HPDE6-E6E7 (cell line): ENCODE results near the gene POLL.

Experiments
- DNase-seq: peaks from one replicate; pipeline ENCODE4 v3.0.0; 2011; ENCODE audit warnings: missing footprints; ENCODE audit errors: extremely low spot score

The POLL gene

GRCh38 chr10:101573885-101574753 lies 13.9 kb downstream of the POLL start:
- no peak for DNase-seq

GRCh38 chr10:101572785-101573184 lies 15.3 kb downstream of the POLL start:
- no peak for DNase-seq

GRCh38 chr10:101572126-101572525 lies 15.9 kb downstream of the POLL start:
- no peak for DNase-seq

- no peak for DNase-seq
Measured at GRCh38 chr10:101571271-101571925, 16.7 kb downstream of the POLL start.

- no peak for DNase-seq
Measured at GRCh38 chr10:101570428-101571270, 17.4 kb downstream of the POLL start.

GRCh38 chr10:101569622-101570427 lies 18.2 kb downstream of the POLL start:
- peak; percentile 67 for DNase-seq

- no peak for DNase-seq
Measured at GRCh38 chr10:101569323-101569621, 18.8 kb downstream of the POLL start.

- DNase-seq, result no peak
Measured at GRCh38 chr10:101568054-101568745, 19.9 kb downstream of the POLL start.

- no peak for DNase-seq
Measured at GRCh38 chr10:101567165-101568006, 20.7 kb downstream of the POLL start.

- no peak for DNase-seq
Measured at GRCh38 chr10:101566333-101567164, 21.5 kb downstream of the POLL start.

- DNase-seq, result no peak
Measured at GRCh38 chr10:101565936-101566332, 22.1 kb downstream of the POLL start.

- no peak for DNase-seq
Measured at GRCh38 chr10:101565370-101565900, 22.6 kb downstream of the POLL start.

GRCh38 chr10:101564490-101564991 lies 23.5 kb downstream of the POLL start:
- DNase-seq, result no peak

GRCh38 chr10:101563497-101564040 lies 24.5 kb downstream of the POLL start:
- no peak for DNase-seq

GRCh38 chr10:101563007-101563406 lies 25.1 kb downstream of the POLL start:
- DNase-seq, result no peak

- no peak for DNase-seq
Measured at GRCh38 chr10:101562231-101562630, 25.8 kb downstream of the POLL start.

- no peak for DNase-seq
Measured at GRCh38 chr10:101561068-101561915, 26.8 kb downstream of the POLL start.
